SH-SY5Y (cell line): ENCODE measurements around the gene HMCN2.

Experiments
- GATA2 ChIP-seq: IDR thresholded peaks from 2 replicates; pipeline ENCODE4 v1.6.1; 2011; ENCODE audit warnings: mild to moderate bottlenecking, low read depth, low read length
- GATA3 ChIP-seq: IDR thresholded peaks from 2 replicates; pipeline ENCODE4 v1.6.1; 2011; ENCODE audit warnings: low read depth, mild to moderate bottlenecking, low read length, moderate library complexity

- TF ChIP-seq GATA3 = no peak
- no peak for TF ChIP-seq GATA2
Observed at GRCh38 chr9:130430232-130430631, 164.7 kb downstream of the HMCN2 start.
